ENCODE measurements around the gene SLC26A6. TPM values are rescaled to one million over a fixed set of nuclear protein-coding genes. Genes with fewer than 3 reads are reported as not detected.

SLC26A6 gene
- total and polyA plus RNA-seq, 2 of the 13 experiments (the other 11 are each of a cell fraction or from before 2014, with no cell fraction given) = 40.7 to 184 TPM

DNA sequence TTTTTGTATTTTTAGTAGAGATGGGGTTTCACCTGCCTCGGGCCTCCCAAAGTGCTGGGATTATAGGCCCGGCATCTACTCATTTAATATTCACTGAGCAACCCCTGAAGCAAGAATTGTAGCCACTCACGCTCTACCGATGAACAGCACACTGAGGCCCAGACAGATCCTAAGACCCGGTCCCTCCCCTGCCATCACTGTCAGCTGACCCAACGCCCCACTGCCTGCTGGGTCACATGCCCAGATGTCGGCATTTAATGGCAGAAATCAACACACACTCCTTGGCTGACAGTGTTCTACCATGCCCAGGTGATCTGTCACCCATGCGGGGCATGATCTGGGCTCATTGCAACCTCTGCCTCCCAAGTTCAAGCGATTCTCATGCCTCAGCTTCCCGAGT lies 10.5 kb downstream of the SLC26A6 start:
- BruUV-seq (replicated peaks) = no TSS peak
- ChIA-PET CTCF (ENCODE audit: low intra/inter-chr PET ratio, low total read pairs) (no interaction called here), POLR2A (interaction anchor here (1.0 to 7.5 kb wide), 9 partner anchors 9 to 93 kb away, joined by 3 to 140 read pairs (median 4); partner anchors contain the start of genes CELSR3, IP6K2, SLC26A6 and UQCRC1)
- Histone ChIP-seq H4K20me1 (ENCODE audit: insufficient read depth, low read length) (no peaks in the 10 kb centered on the region), H3K4me1 (ENCODE audit: insufficient read depth, low read length) (peaks cover 65% of the 10 kb centered on the region), H3K36me3 (replicated peaks in 1 of 2; ENCODE audit: control insufficient read depth in 1 of 2, insufficient read depth in 2 of 2, low read length in 2 of 2) (peaks cover 14 to 48% of the 10 kb centered on the region in 2 experiments), H3K4me2 (ENCODE audit: low read depth, low read length) (no peak overlapping the region), H2AFZ (ENCODE audit: low read length) (no peak overlapping the region), H3K27ac (ENCODE audit: extremely low read length, insufficient read depth, low read length) (peak overlapping the region; percentile 93), H3K9me3 (ENCODE audit: low read length) (no peaks in the 10 kb centered on the region), H3K9ac (ENCODE audit: insufficient read depth, low read depth, low read length) (peak overlapping the region; percentile 57), H3K4me3 (replicated peaks in 1 of 3; ENCODE audit: insufficient read depth in 1 of 3, low read depth in 2 of 3, low read length in 3 of 3) (no peak overlapping the region), H3K79me2 (ENCODE audit: insufficient read depth, low read length) (no peaks in the 10 kb centered on the region), H3K27me3 (ENCODE audit: control insufficient read depth in 1 of 2, insufficient read depth in 2 of 2, low read length in 2 of 2) (no peaks in the 10 kb centered on the region)
- intact Hi-C loops (cut with micrococcal nuclease; ENCODE audit: unreplicated experiment) = loop anchor here (5.0 kb wide), 1 partner anchor 67 kb away; the partner anchor contains the start of gene PFKFB4
- DNase-seq (ENCODE audit: low spot score) (no peak), FAIRE-seq (no peak), ATAC-seq (no peak)
- in situ Hi-C loops (cut with HindIII; ENCODE audit: extremely low pct_ligation_motif_present, low pct_unique_long_range_greater_than_20kb) = no loop called here
- WGBS (ENCODE audit: low lambda C conversion rate) = 91% methylated on average over 10 of the region's 10 CpGs
- 0 out of 2 replicates have a peak, but pooled peaks have one; percentile 3 for TF ChIP-seq ZNF264 (CRISPR knock-in tag; IDR thresholded peaks at IDR 0.05)
- no peak for TF ChIP-seq CENPX (CRISPR knock-in tag; IDR thresholded peaks at IDR 0.05)
- no peak for TF ChIP-seq ARHGAP35 (CRISPR knock-in tag; IDR thresholded peaks at IDR 0.05; ENCODE audit: borderline replicate concordance)
- TF ChIP-seq GLI4 (CRISPR knock-in tag; IDR thresholded peaks at IDR 0.05; ENCODE audit: borderline replicate concordance) = 0 out of 2 replicates have a peak, but pooled peaks have one; percentile 41
- TF ChIP-seq, protein P1, sequence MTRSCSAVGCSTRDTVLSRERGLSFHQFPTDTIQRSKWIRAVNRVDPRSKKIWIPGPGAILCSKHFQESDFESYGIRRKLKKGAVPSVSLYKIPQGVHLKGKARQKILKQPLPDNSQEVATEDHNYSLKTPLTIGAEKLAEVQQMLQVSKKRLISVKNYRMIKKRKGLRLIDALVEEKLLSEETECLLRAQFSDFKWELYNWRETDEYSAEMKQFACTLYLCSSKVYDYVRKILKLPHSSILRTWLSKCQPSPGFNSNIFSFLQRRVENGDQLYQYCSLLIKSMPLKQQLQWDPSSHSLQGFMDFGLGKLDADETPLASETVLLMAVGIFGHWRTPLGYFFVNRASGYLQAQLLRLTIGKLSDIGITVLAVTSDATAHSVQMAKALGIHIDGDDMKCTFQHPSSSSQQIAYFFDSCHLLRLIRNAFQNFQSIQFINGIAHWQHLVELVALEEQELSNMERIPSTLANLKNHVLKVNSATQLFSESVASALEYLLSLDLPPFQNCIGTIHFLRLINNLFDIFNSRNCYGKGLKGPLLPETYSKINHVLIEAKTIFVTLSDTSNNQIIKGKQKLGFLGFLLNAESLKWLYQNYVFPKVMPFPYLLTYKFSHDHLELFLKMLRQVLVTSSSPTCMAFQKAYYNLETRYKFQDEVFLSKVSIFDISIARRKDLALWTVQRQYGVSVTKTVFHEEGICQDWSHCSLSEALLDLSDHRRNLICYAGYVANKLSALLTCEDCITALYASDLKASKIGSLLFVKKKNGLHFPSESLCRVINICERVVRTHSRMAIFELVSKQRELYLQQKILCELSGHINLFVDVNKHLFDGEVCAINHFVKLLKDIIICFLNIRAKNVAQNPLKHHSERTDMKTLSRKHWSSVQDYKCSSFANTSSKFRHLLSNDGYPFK (CRISPR knock-in tag; IDR thresholded peaks at IDR 0.05; ENCODE audit: borderline replicate concordance) = 0 out of 2 replicates have a peak, but pooled peaks have one; percentile 6
- TF ChIP-seq ETV5 (CRISPR knock-in tag; IDR thresholded peaks at IDR 0.05; ENCODE audit: borderline replicate concordance) = no peak
- TF ChIP-seq TBX2 (CRISPR knock-in tag; IDR thresholded peaks at IDR 0.05; ENCODE audit: borderline replicate concordance) = no peak
- no peak; the same call in 1 of the 2 replicates for TF ChIP-seq TAF1 (CRISPR knock-in tag; IDR thresholded peaks at IDR 0.05)
- TF ChIP-seq PCBP1 (IDR thresholded peaks at IDR 0.05; ENCODE audit: borderline replicate concordance, low read depth, low read length) = no peak
- 0 out of 2 replicates have a peak, but pooled peaks have one; percentile 39 for TF ChIP-seq ZNF83 (CRISPR knock-in tag; IDR thresholded peaks at IDR 0.05; ENCODE audit: borderline replicate concordance)
- no peak for TF ChIP-seq RAD51 (IDR thresholded peaks at IDR 0.05; ENCODE audit: borderline replicate concordance)
- no peak for TF ChIP-seq RARA (CRISPR knock-in tag; IDR thresholded peaks at IDR 0.05)
- TF ChIP-seq ZNF510 (CRISPR knock-in tag; IDR thresholded peaks at IDR 0.05; ENCODE audit: low read depth) = no peak
- no peak for TF ChIP-seq XRCC5 (optimal IDR thresholded peaks at IDR 0.05; ENCODE audit: low read length)
- peak; percentile 64; the same call in 1 of the 2 replicates for TF ChIP-seq ZBTB38 (CRISPR knock-in tag; IDR thresholded peaks at IDR 0.05)
- TF ChIP-seq ONECUT2 (CRISPR knock-in tag; IDR thresholded peaks at IDR 0.05) = no peak
- TF ChIP-seq HDAC2 (CRISPR knock-in tag; IDR thresholded peaks at IDR 0.05) = no peak
- 0 out of 2 replicates have a peak, but pooled peaks have one; percentile 14 for TF ChIP-seq SPEN (CRISPR knock-in tag; IDR thresholded peaks at IDR 0.05; ENCODE audit: low read depth)
- TF ChIP-seq DBP (CRISPR knock-in tag; IDR thresholded peaks at IDR 0.05; ENCODE audit: not compliant biosample characterization) = no peak
- TF ChIP-seq, protein P2, sequence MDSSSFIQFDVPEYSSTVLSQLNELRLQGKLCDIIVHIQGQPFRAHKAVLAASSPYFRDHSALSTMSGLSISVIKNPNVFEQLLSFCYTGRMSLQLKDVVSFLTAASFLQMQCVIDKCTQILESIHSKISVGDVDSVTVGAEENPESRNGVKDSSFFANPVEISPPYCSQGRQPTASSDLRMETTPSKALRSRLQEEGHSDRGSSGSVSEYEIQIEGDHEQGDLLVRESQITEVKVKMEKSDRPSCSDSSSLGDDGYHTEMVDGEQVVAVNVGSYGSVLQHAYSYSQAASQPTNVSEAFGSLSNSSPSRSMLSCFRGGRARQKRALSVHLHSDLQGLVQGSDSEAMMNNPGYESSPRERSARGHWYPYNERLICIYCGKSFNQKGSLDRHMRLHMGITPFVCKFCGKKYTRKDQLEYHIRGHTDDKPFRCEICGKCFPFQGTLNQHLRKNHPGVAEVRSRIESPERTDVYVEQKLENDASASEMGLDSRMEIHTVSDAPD (CRISPR knock-in tag; IDR thresholded peaks at IDR 0.05) = no peak
- no peak for TF ChIP-seq FOXA1 (IDR thresholded peaks at IDR 0.05)
- TF ChIP-seq FOXA1 (CRISPR knock-in tag; IDR thresholded peaks at IDR 0.05) = no peak

Measured in HepG2 (cell line).